Neural progenitor cell (in vitro differentiated cells): ENCODE data around the gene WDR35. TPM values are rescaled to one million over a fixed set of nuclear protein-coding genes. Genes with fewer than 3 reads are reported as not detected.

Experiments
- DNase-seq: peaks from one replicate; pipeline ENCODE4 v3.0.0-alpha.2; 2016; ENCODE audit warnings: low spot score
- H2AFZ ChIP-seq: fragments of 200-600 bp; sonication (generic); replicated peaks from 2 replicates; pipeline ENCODE4 v1.6.1; 2016; ENCODE audit warnings: antibody characterized with exemption
- H3F3A ChIP-seq: fragments of 200-600 bp; sonication (generic); 2 replicates; pipeline ENCODE4 v1.6.1; 2016; ENCODE audit warnings: antibody characterized with exemption, low read depth
- H3K27ac ChIP-seq: fragments of 200-600 bp; sonication (generic); 2 replicates; pipeline ENCODE4 v1.5.1; 2016; ENCODE audit warnings: mild to moderate bottlenecking
- H3K27me3 ChIP-seq: fragments of 200-600 bp; sonication (generic); 2 replicates; pipeline ENCODE4 v1.6.1; 2016; ENCODE audit warnings: mild to moderate bottlenecking, moderate library complexity
- H3K36me3 ChIP-seq: fragments of 200-600 bp; sonication (generic); 2 replicates; pipeline ENCODE4 v1.5.1; 2016
- H3K4me1 ChIP-seq: fragments of 200-600 bp; sonication (generic); 2 replicates; pipeline ENCODE4 v1.6.1; 2016; ENCODE audit warnings: mixed run types
- H3K4me2 ChIP-seq: fragments of 200-600 bp; sonication (generic); 2 replicates; pipeline ENCODE4 v1.6.1; 2016
- H3K4me3 ChIP-seq: fragments of 200-600 bp; sonication (generic); 2 replicates; pipeline ENCODE4 v1.5.1; 2016
- H3K79me2 ChIP-seq: fragments of 200-600 bp; sonication (generic); 2 replicates; pipeline ENCODE4 v1.6.1; 2016; ENCODE audit warnings: low read depth
- H3K9ac ChIP-seq: fragments of 200-600 bp; sonication (generic); 2 replicates; pipeline ENCODE4 v1.6.1; 2016
- H3K9me3 ChIP-seq: fragments of 200-600 bp; sonication (generic); 2 replicates; pipeline ENCODE4 v1.5.1; 2016; ENCODE audit warnings: low read depth
- H4K20me1 ChIP-seq: fragments of 200-600 bp; sonication (generic); 2 replicates; pipeline ENCODE4 v1.6.1; 2016; ENCODE audit warnings: low read depth
- H3K27ac Mint-ChIP-seq: 3 replicates; pipeline ENCODE4 v1.8.0; 2021; ENCODE audit warnings: mixed read lengths
- H3K27me3 Mint-ChIP-seq: 2 replicates; pipeline ENCODE4 v1.8.0; 2022; ENCODE audit warnings: low read depth, mild to moderate bottlenecking, inconsistent platforms, moderate library complexity, mixed read lengths; ENCODE audit not compliant: insufficient read depth
- H3K36me3 Mint-ChIP-seq: 3 replicates; pipeline ENCODE4 v1.8.0; 2021; ENCODE audit warnings: mixed read lengths
- H3K4me1 Mint-ChIP-seq: 3 replicates; pipeline ENCODE4 v1.8.0; 2021; ENCODE audit warnings: mixed read lengths
- H3K4me3 Mint-ChIP-seq: 3 replicates; pipeline ENCODE4 v1.8.0; 2021; ENCODE audit warnings: mild to moderate bottlenecking, moderate library complexity, mixed read lengths
- H3K9me3 Mint-ChIP-seq: 3 replicates; pipeline ENCODE4 v1.8.0; 2020; ENCODE audit warnings: mixed read lengths
- EZH2 ChIP-seq: fragments of 200-600 bp; sonication (generic); IDR thresholded peaks from 2 replicates; pipeline ENCODE4 v1.6.1; 2017; ENCODE audit warnings: antibody characterized with exemption, mild to moderate bottlenecking, moderate library complexity
- EZH2phosphoT487 ChIP-seq: fragments of 200-600 bp; sonication (generic); IDR thresholded peaks from 2 replicates; pipeline ENCODE4 v1.6.1; 2017; ENCODE audit warnings: antibody characterized with exemption
- total RNA-seq: library from RNA; depleted of rRNA; stranded (reverse); fragments of >200 nt; gene quantifications from 2 replicates; pipeline ENCODE4 v1.2.3, GENCODE V29; 2015; ENCODE audit warnings: low replicate concordance
- TF ChIP-seq, protein P1 (sequence below): fragments of 200-600 bp; sonication (generic); IDR thresholded peaks from 2 replicates; pipeline ENCODE4 v1.5.1; 2017; ENCODE audit warnings: antibody characterized with exemption, mild to moderate bottlenecking

Gene WDR35
- total RNA-seq, 1 donor from 2014 or later = 31.6 TPM

DNA sequence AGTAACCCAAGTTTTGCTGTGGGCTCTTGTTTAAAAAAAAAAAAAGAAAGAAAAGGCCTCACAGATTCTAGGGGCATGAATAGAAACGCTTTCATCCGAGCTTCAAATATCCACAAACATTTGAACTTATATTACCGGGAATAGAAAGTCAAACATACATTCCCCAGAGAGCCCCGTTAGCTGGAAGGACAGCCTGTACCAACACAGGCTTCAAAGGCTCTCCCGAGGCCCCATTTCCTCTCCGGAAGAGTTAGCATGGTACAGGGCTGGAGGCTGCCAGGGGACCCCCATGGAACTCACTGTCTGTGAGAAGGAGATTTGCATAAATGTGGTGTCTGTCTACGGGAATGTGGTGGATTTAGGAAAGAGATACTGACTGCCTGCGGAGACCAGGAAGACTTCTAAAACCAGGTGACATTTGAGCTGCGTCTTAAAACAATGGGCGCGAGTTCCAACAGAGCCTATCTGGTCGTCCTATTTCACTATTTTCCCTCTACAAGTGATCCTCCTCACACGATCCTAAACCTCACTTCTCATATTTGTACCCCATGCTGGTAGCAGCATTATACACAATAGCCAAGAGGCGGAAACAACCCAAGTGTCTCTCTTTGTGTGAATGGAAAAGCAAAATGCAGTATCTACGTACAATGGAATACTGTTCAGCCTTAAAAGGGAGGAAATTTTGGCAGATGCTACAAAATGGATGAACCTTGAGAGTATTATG, 23.4 kb upstream of the WDR35 start:
- peak overlapping the region; percentile 85 for H3K4me3 Mint-ChIP-seq
- no peak for TF ChIP-seq EZH2phosphoT487
- TF ChIP-seq EZH2 = no peak
- TF ChIP-seq, protein P1, sequence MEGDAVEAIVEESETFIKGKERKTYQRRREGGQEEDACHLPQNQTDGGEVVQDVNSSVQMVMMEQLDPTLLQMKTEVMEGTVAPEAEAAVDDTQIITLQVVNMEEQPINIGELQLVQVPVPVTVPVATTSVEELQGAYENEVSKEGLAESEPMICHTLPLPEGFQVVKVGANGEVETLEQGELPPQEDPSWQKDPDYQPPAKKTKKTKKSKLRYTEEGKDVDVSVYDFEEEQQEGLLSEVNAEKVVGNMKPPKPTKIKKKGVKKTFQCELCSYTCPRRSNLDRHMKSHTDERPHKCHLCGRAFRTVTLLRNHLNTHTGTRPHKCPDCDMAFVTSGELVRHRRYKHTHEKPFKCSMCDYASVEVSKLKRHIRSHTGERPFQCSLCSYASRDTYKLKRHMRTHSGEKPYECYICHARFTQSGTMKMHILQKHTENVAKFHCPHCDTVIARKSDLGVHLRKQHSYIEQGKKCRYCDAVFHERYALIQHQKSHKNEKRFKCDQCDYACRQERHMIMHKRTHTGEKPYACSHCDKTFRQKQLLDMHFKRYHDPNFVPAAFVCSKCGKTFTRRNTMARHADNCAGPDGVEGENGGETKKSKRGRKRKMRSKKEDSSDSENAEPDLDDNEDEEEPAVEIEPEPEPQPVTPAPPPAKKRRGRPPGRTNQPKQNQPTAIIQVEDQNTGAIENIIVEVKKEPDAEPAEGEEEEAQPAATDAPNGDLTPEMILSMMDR = no peak
- peaks cover 15% of the 10 kb centered on the region for H3K4me1 Mint-ChIP-seq
- peaks cover 17% of the 10 kb centered on the region for H3K27me3 Mint-ChIP-seq
- Histone ChIP-seq H3K36me3 (no peaks in the 10 kb centered on the region), H3K4me2 (peak overlapping the region; percentile 98), H4K20me1 (peaks cover 2% of the 10 kb centered on the region), H3F3A (peaks cover 22% of the 10 kb centered on the region), H3K9me3 (no peaks in the 10 kb centered on the region), H2AFZ (peak overlapping the region; percentile 91), H3K27ac (no peak overlapping the region), H3K9ac (no peak overlapping the region), H3K4me1 (peaks cover 12% of the 10 kb centered on the region), H3K27me3 (peaks cover 60% of the 10 kb centered on the region), H3K4me3 (peak overlapping the region; percentile 67), H3K79me2 (no peaks in the 10 kb centered on the region)
- peaks cover 3% of the 10 kb centered on the region for H3K36me3 Mint-ChIP-seq
- peaks cover 11% of the 10 kb centered on the region for H3K9me3 Mint-ChIP-seq
- no peak overlapping the region for H3K27ac Mint-ChIP-seq
- DNase-seq = peak; percentile 37

DNA sequence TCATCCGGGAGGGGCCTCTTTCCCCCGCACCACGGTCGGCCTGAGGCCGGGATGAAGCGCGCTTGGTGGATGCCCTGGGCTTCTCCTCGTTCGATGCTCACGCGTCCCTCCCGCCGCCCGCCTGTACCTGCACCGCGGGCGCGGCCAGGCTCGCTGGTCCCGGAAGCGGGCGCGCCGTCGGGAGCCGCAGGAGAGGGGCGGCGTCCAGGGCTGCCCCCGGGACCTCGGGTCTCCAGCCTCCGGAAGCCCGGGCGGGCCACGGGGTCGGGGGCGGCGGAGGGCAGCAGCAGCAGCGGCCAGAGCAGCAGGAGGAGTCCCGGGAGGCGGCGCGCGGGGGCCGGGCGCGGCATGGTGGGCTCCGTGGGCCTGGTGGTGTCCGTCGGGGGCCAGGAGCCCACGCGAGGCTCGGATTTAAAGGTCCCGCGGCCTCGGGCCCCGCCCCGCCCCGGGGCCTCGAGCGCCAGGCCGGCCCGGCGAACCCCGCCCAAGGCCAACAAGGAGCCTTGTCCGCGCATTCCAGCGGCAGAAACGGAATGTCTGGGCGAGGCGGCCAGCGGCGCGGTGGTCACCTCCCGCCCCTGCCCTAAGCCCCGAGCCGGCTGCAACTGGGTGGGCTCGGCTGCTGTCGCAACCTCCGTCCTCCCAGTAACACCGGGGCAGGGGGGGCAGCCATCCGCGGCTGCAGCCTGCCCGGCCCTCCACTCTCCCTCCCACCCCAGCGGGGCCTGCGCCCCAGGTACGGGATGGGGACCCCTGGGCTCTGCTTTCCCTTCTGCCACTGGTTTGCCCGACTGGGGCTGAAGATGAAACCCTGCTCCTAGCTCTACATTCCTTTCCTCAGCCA, 22.6 kb upstream of the WDR35 start, which contains the start of gene MATN3:
MATN3 (minus strand) TSS at position 387 of the 844 bp plus-strand sequence; CDS start at position 350, 37 bp downstream.
- Histone ChIP-seq H3K4me2 (peak within 1 kb of the TSS; percentile 98), H3K4me1 (peaks cover 12% of the 10 kb centered on the region), H3K27me3 (peaks cover 60% of the 10 kb centered on the region), H3F3A (peaks cover 22% of the 10 kb centered on the region), H3K4me3 (peak within 1 kb of the TSS; percentile 67), H3K9me3 (no peaks in the 10 kb centered on the region), H3K27ac (no peak within 1 kb of the TSS), H3K79me2 (no peaks in the 10 kb centered on the region), H4K20me1 (peaks cover 2% of the 10 kb centered on the region), H3K9ac (no peak within 1 kb of the TSS), H2AFZ (peak within 1 kb of the TSS; percentile 91), H3K36me3 (no peaks in the 10 kb centered on the region)
- peak; percentile 94 for DNase-seq
- Mint-ChIP-seq H3K4me1 (peaks cover 15% of the 10 kb centered on the region), H3K9me3 (peaks cover 11% of the 10 kb centered on the region), H3K27me3 (peaks cover 17% of the 10 kb centered on the region), H3K4me3 (peak within 1 kb of the TSS; percentile 87), H3K36me3 (peaks cover 3% of the 10 kb centered on the region), H3K27ac (peak within 1 kb of the TSS; percentile 46)
- TF ChIP-seq EZH2phosphoT487 (no peak), EZH2 (peak; percentile 28)

DNA sequence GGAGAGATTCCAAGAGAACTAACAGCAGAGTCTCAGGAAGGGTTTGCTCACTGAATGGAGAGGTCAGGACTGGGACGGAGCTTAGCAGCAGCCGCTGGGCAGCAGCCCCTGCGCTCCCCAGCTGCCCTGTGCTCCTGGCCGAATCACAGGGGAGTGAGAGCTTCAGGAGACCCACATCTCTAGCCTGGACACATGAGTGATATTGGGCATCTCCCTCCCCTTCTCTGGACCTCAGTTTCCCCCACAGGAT, 22.1 kb upstream of the WDR35 start:
- Histone ChIP-seq H3K9me3 (no peaks in the 10 kb centered on the region), H3K4me3 (peak overlapping the region; percentile 67), H4K20me1 (peaks cover 2% of the 10 kb centered on the region), H3K36me3 (no peaks in the 10 kb centered on the region), H3K27ac (no peak overlapping the region), H3K4me1 (peaks cover 12% of the 10 kb centered on the region), H3K9ac (no peak overlapping the region), H3K27me3 (peaks cover 60% of the 10 kb centered on the region), H3K4me2 (peak overlapping the region; percentile 98), H3F3A (peaks cover 22% of the 10 kb centered on the region), H3K79me2 (no peaks in the 10 kb centered on the region), H2AFZ (peak overlapping the region; percentile 91)
- TF ChIP-seq EZH2 (no peak), EZH2phosphoT487 (peak; percentile 33)
- TF ChIP-seq, protein P1 = no peak
- Mint-ChIP-seq H3K9me3 (peaks cover 11% of the 10 kb centered on the region), H3K4me1 (peaks cover 15% of the 10 kb centered on the region), H3K27ac (peak overlapping the region; percentile 46), H3K4me3 (peak overlapping the region; percentile 87), H3K27me3 (peaks cover 17% of the 10 kb centered on the region), H3K36me3 (peaks cover 3% of the 10 kb centered on the region)
- DNase-seq = peak; percentile 41
